ENCODE measurements around the gene TMEM175.

TMEM175 gene

DNA sequence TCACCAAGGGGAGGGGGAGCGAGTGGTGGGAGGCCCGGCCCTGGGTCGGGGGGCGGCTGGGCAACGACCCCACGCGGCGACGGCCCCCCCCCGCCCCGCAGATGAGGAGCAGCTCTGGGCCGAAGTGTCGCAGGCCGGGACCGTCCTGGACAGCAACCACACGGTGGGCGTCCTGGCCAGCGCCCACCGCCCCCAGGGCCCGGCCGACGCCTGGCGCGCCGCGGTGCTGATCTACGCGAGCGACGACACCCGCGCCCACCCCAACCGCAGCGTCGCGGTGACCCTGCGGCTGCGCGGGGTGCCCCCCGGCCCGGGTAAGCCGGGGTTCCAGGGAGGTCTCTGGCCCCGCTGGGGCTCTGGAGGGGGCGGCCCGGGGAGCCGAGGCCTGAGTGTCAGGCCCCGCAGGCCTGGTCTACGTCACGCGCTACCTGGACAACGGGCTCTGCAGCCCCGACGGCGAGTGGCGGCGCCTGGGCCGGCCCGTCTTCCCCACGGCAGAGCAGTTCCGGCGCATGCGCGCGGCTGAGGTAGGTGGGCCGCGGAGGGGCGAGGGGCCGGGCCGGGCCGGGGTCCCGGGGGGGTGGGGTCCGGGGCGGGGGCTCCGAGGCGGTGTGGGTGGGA, 70.5 kb downstream of the TMEM175 start:
- DNase-seq (ENCODE audit: low read depth in 2 of 2), result no peak

DNA sequence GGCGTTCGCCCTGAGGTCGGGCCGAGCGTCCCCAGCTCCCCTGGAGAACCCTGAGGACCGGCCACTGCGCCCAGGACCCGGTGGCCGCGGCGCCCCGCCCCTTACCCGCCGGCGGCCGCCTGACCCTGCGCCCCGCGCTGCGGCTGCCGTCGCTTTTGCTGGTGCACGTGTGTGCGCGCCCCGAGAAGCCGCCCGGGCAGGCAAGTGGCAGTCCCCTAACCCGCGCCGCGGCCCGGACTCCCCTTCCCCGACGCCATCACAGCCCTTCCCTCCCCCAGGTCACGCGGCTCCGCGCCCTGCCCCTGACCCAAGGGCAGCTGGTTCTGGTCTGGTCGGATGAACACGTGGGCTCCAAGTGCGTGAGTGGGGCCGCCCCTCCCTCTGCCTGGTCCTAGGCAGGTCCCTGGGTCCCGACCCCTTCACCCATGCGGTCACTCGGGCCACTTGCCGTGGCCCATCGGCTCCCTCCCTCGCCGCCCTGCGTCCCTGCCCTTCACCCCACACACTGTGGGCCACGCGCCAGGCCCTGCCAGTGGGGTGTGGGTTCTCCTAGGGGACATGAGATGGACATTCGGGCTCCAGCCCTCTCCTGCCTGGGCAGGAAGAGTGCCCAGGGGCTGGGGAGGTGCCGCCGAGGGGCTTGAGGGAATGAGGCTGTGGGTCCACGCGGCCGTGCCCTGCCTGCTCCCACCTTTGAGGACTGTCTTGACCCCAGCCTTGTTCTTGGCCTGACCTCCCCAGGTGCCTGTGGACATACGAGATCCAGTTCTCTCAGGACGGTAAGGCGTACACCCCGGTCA, 71.2 kb downstream of the TMEM175 start:
- no peak for DNase-seq (ENCODE audit: low read depth in 2 of 2)

DNA sequence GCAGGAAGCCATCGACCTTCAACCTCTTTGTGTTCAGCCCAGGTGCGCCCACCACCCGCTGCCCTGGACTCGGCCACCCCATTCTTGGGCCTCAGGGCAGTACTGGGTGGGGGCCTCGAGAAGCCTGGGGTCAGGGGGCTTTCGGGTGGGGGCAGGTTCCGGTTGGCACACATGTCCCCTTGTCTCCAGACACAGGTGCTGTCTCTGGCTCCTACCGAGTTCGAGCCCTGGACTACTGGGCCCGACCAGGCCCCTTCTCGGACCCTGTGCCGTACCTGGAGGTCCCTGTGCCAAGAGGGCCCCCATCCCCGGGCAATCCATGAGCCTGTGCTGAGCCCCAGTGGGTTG, 71.8 kb downstream of the TMEM175 start:
- DNase-seq (ENCODE audit: low read depth in 2 of 2), result no peak

DNA sequence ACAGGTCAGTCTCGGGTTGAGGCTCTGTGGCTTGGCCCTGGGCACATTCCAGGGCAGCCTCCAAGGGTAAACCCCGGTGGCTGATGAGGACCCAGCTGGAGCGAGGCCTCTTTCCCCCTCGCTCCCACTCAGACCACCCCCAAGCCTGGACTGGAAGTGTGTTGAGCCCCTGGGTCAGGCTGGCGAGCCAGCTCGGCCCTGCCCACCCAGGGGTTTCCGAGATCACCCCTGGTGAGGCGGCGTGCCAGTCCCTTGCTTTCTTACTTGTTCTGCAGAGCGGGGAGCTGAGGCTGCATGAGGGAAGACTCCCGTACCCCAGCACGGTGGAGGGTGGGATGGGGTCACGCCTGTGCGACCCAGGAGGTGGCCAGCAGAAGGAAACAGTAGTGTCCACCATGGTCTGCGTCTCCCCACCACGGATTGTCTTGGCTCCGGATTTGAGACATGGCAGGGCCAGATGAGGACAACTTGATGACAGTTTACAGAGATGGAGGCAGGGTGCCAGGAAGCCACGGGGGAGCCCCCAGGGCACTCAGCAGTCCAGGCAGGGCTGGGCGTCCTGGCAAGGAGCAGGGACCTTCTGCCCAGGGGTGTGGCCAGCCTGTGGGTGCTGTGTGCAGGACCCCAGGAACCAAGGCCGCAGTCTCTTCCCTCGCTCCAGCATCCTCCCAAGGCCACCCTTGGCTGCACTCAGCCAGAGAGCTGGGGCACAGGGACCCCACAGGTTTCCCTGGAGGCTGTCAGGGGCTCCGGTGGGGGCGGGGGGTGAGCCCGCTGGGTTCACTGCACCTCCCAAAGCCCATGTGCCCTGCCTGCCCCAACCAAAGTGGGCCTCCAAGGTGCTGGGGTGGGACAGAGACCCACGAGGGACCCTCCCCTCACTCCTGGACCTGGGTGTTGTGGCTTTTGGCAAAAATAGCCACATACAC, 72.6 kb downstream of the TMEM175 start:
- DNase-seq (ENCODE audit: low read depth in 2 of 2), result no peak

DNA sequence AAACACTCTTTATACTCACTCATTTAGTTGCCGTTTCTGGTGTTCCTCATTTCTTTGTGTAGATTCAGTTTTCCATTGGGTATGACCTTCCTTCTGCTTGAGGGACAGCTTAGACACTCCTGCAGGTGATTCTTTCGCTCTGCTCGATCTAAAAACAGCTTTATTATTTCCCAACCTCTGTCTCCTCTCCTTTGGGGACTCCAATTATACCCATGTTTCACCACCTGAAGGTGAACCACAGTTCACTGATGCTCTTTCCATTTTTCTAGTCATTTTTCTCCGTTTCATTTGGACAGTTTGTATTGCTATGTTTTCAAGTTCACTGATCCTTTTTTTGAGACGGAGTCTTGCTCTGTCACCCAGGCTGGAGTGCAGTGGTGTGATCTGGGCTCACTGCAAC, 74.6 kb downstream of the TMEM175 start:
- no peak for DNase-seq (ENCODE audit: low read depth in 2 of 2)

Measured in activated CD4-positive, alpha-beta T cell treated with anti-CD3 and anti-CD28 coated beads for 24 hours (primary cell).